Measurements from ENCODE around the gene MAP1LC3B2. TPM values are rescaled to one million over a fixed set of nuclear protein-coding genes. Genes with fewer than 3 reads are reported as not detected.

The MAP1LC3B2 gene
- total and polyA plus RNA-seq, 2 of the 13 experiments (the other 11 are each of a cell fraction or from before 2014, with no cell fraction given): 0.60 to 2.2 TPM

DNA sequence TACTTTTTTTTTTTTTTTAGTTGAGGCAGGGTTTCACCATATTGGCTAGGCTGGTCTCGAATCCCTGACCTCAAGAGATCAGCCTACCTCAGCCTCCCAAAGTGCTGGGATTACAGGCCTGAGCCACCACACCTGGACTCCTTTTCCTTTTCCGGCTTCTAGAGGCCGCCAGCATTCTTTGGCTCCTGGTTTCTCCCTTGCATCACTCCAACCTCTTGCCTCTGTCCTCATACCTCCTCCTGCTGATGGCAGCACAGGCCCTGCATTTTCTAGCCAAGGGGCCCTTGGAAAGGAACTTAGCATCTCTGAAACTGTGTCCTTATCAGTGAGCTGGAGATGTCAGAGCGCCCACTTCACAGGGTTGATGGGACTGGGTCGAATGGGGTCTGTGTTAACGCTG lies 53.3 kb downstream of the MAP1LC3B2 start:
- no peak overlapping the region for H3K4me3 ChIP-seq (replicated peaks in 1 of 3; ENCODE audit: insufficient read depth in 1 of 3, low read depth in 2 of 3, low read length in 3 of 3)
- H3K9ac ChIP-seq (ENCODE audit: insufficient read depth, low read depth, low read length): no peak overlapping the region
- no peaks in the 10 kb centered on the region for H3K4me1 ChIP-seq (ENCODE audit: insufficient read depth, low read length)
- no peaks in the 10 kb centered on the region for H3K9me3 ChIP-seq (ENCODE audit: low read length)
- no peak overlapping the region for H3K27ac ChIP-seq (ENCODE audit: extremely low read length, insufficient read depth, low read length)
- H3K79me2 ChIP-seq (ENCODE audit: insufficient read depth, low read length): no peaks in the 10 kb centered on the region
- H3K4me2 ChIP-seq (ENCODE audit: low read depth, low read length): no peak overlapping the region
- TF ChIP-seq JUND (CRISPR knock-in tag; IDR thresholded peaks at IDR 0.05): no peak
- TF ChIP-seq DR1 (CRISPR knock-in tag; IDR thresholded peaks at IDR 0.05): no peak
- no peak for TF ChIP-seq FOXJ3 (CRISPR knock-in tag; IDR thresholded peaks at IDR 0.05; ENCODE audit: borderline replicate concordance)
- TF ChIP-seq, protein P1, sequence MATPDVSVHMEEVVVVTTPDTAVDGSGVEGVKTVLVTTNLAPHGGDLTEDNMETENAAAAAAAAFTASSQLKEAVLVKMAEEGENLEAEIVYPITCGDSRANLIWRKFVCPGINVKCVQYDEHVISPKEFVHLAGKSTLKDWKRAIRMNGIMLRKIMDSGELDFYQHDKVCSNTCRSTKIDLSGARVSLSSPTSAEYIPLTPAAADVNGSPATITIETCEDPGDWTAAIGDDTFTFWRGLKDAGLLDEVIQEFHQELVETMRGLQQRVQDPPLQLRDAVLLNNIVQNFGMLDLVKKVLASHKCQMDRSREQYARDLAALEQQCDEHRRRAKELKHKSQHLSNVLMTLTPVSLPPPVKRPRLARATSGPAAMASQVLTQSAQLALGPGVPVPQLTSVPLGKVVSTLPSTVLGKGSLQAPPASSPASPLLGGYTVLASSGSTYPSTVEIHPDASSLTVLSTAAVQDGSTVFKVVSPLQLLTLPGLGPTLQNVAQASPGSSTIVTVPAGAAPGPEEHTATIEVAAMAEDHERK (CRISPR knock-in tag; IDR thresholded peaks at IDR 0.05; ENCODE audit: low read depth): no peak
- TF ChIP-seq, protein P2, sequence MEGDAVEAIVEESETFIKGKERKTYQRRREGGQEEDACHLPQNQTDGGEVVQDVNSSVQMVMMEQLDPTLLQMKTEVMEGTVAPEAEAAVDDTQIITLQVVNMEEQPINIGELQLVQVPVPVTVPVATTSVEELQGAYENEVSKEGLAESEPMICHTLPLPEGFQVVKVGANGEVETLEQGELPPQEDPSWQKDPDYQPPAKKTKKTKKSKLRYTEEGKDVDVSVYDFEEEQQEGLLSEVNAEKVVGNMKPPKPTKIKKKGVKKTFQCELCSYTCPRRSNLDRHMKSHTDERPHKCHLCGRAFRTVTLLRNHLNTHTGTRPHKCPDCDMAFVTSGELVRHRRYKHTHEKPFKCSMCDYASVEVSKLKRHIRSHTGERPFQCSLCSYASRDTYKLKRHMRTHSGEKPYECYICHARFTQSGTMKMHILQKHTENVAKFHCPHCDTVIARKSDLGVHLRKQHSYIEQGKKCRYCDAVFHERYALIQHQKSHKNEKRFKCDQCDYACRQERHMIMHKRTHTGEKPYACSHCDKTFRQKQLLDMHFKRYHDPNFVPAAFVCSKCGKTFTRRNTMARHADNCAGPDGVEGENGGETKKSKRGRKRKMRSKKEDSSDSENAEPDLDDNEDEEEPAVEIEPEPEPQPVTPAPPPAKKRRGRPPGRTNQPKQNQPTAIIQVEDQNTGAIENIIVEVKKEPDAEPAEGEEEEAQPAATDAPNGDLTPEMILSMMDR (CRISPR knock-in tag; IDR thresholded peaks at IDR 0.05): 0 out of 2 replicates have a peak, but pooled peaks have one; percentile 5
- no peak for TF ChIP-seq CCDC6 (CRISPR knock-in tag; IDR thresholded peaks at IDR 0.05)
- TF ChIP-seq SIN3A (IDR thresholded peaks at IDR 0.05; ENCODE audit: borderline replicate concordance, low read depth, low read length): no peak
- no peak for TF ChIP-seq ZNF720 (CRISPR knock-in tag; IDR thresholded peaks at IDR 0.05)
- TF ChIP-seq ZNF20 (CRISPR knock-in tag; IDR thresholded peaks at IDR 0.05): no peak
- TF ChIP-seq STAG1 (CRISPR knock-in tag; IDR thresholded peaks at IDR 0.05): 0 out of 2 replicates have a peak, but pooled peaks have one; percentile 5
- TF ChIP-seq, protein P3, sequence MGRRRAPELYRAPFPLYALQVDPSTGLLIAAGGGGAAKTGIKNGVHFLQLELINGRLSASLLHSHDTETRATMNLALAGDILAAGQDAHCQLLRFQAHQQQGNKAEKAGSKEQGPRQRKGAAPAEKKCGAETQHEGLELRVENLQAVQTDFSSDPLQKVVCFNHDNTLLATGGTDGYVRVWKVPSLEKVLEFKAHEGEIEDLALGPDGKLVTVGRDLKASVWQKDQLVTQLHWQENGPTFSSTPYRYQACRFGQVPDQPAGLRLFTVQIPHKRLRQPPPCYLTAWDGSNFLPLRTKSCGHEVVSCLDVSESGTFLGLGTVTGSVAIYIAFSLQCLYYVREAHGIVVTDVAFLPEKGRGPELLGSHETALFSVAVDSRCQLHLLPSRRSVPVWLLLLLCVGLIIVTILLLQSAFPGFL (CRISPR knock-in tag; IDR thresholded peaks at IDR 0.05): no peak
- ATAC-seq (no peak), DNase-seq (ENCODE audit: low spot score) (no peak), FAIRE-seq (no peak)
- CTCF ChIA-PET (ENCODE audit: low intra/inter-chr PET ratio, low total read pairs): no interaction called here
- POLR2A ChIA-PET: no interaction called here
- no peaks in the 10 kb centered on the region for H3K36me3 ChIP-seq (replicated peaks in 1 of 2; ENCODE audit: control insufficient read depth in 1 of 2, insufficient read depth in 2 of 2, low read length in 2 of 2)
- no peak overlapping the region for H2AFZ ChIP-seq (ENCODE audit: low read length)
- H4K20me1 ChIP-seq (ENCODE audit: insufficient read depth, low read length): no peaks in the 10 kb centered on the region
- peaks cover 0 to 16% of the 10 kb centered on the region in 2 experiments; a peak in 2 of 5 replicates for H3K27me3 ChIP-seq (ENCODE audit: control insufficient read depth in 1 of 2, insufficient read depth in 2 of 2, low read length in 2 of 2)
- 68% methylated on average over 5 of the region's 6 CpGs for WGBS (ENCODE audit: low lambda C conversion rate)
- in situ Hi-C loops (cut with HindIII; ENCODE audit: extremely low pct_ligation_motif_present, low pct_unique_long_range_greater_than_20kb): no loop called here
- BruUV-seq (replicated peaks): no TSS peak
- intact Hi-C loops (cut with micrococcal nuclease; ENCODE audit: unreplicated experiment): no loop called here
